ENCODE measurements around the gene CAPSL. TPM values are rescaled to one million over a fixed set of nuclear protein-coding genes. Genes with fewer than 3 reads are reported as not detected.

Gene CAPSL
- total RNA-seq, 1 experiment from 2014 or later = not detected

DNA sequence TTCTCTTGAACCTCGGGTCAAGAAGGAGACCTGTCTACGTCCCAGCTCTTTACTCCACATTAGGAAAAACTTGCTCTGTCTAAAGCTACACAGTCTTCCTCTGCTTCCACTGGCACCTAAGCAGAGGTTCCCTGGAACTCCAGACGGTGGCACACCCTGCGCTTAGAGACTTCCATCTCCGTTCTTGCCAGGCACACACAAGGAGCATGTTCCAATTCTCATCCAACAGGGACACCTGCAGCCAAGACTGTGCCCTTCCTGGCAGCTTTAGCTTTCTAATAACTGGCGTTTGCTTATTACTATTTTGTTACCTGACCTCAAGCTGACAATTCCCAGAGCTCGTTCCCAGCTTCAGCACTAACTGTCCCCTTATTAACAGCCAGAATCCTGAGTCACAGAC lies 16.0 kb downstream of the CAPSL start:
- Histone ChIP-seq H3K4me2 (no peak overlapping the region), H4K20me1 (ENCODE audit: insufficient read depth) (no peaks in the 10 kb centered on the region), H2AFZ (no peak overlapping the region), H3K9me3 (ENCODE audit: insufficient read depth, low read depth) (no peaks in the 10 kb centered on the region), H3K27me3 (ENCODE audit: insufficient read depth, low read depth) (peaks cover 20% of the 10 kb centered on the region), H3K79me2 (ENCODE audit: low read depth) (no peaks in the 10 kb centered on the region), H3F3A (ENCODE audit: insufficient read depth, low read depth) (no peaks in the 10 kb centered on the region), H3K4me1 (replicated peaks; ENCODE audit: insufficient read depth) (no peaks in the 10 kb centered on the region), H3K36me3 (ENCODE audit: low read depth) (no peaks in the 10 kb centered on the region), H3K4me3 (no peak overlapping the region), H3K27ac (no peak overlapping the region), H3K9me2 (ENCODE audit: insufficient read depth) (no peaks in the 10 kb centered on the region)
- TF ChIP-seq EZH2 (IDR thresholded peaks at IDR 0.05; ENCODE audit: low read depth) = no peak
- TF ChIP-seq, protein P1, sequence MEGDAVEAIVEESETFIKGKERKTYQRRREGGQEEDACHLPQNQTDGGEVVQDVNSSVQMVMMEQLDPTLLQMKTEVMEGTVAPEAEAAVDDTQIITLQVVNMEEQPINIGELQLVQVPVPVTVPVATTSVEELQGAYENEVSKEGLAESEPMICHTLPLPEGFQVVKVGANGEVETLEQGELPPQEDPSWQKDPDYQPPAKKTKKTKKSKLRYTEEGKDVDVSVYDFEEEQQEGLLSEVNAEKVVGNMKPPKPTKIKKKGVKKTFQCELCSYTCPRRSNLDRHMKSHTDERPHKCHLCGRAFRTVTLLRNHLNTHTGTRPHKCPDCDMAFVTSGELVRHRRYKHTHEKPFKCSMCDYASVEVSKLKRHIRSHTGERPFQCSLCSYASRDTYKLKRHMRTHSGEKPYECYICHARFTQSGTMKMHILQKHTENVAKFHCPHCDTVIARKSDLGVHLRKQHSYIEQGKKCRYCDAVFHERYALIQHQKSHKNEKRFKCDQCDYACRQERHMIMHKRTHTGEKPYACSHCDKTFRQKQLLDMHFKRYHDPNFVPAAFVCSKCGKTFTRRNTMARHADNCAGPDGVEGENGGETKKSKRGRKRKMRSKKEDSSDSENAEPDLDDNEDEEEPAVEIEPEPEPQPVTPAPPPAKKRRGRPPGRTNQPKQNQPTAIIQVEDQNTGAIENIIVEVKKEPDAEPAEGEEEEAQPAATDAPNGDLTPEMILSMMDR (conservative IDR thresholded peaks at IDR 0.05) = peak; percentile 40; the same call in 1 of the 2 replicates
- DNase-seq = peak in 1 of 2 experiments; percentile 54
- intact Hi-C loops (cut with micrococcal nuclease; ENCODE audit: unreplicated experiment) = loop anchor here (10.0 kb wide), 2 partner anchors 388 to 1008 kb away; partner anchors contain the start of genes BRIX1 and RAD1
- ChIA-PET POLR2A (ENCODE audit: unreplicated experiment) (no interaction called here), CTCF (interaction anchor here (0.6 kb wide), 1 partner anchor 111 kb away, joined by 3 read pairs; no protein-coding TSS in a partner anchor)
- no TSS peak for BruUV-seq (replicated peaks)

DNA sequence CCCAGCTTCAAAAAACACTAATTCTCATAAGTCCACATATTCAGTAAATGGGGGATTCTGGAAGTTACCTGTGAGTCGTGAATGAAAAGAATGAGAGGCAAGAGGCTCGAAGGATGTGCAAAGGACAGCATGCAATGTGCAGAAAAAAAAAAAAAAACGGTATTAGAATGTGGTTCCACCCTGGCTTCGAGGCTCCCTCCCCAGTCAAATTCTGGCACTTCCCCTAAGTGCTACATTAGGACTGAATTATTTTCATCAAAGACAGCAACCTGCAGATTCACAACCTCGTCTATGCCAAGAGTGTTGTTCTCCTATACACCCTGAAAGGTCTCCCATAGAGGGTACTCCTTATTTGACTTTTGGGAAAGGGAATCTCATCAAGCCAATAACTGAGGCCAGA lies 16.5 kb downstream of the CAPSL start:
- Histone ChIP-seq H3K9me3 (ENCODE audit: insufficient read depth, low read depth) (no peaks in the 10 kb centered on the region), H3K27ac (no peak overlapping the region), H3F3A (ENCODE audit: insufficient read depth, low read depth) (no peaks in the 10 kb centered on the region), H3K27me3 (ENCODE audit: insufficient read depth, low read depth) (peaks cover 15% of the 10 kb centered on the region), H4K20me1 (ENCODE audit: insufficient read depth) (no peaks in the 10 kb centered on the region), H3K4me2 (no peak overlapping the region), H3K4me3 (no peak overlapping the region), H3K9me2 (ENCODE audit: insufficient read depth) (no peaks in the 10 kb centered on the region), H3K36me3 (ENCODE audit: low read depth) (no peaks in the 10 kb centered on the region), H3K79me2 (ENCODE audit: low read depth) (no peaks in the 10 kb centered on the region), H3K4me1 (replicated peaks; ENCODE audit: insufficient read depth) (no peaks in the 10 kb centered on the region), H2AFZ (no peak overlapping the region)
- DNase-seq = no peak
- intact Hi-C loops (cut with micrococcal nuclease; ENCODE audit: unreplicated experiment) = loop anchor here (1.0 to 10.0 kb wide), 3 partner anchors 271 to 1007 kb away; partner anchors contain the start of genes BRIX1 and RAD1
- no peak for TF ChIP-seq EZH2 (IDR thresholded peaks at IDR 0.05; ENCODE audit: low read depth)
- TF ChIP-seq, protein P1 (conservative IDR thresholded peaks at IDR 0.05) = no peak
- no TSS peak for BruUV-seq (replicated peaks)
- ChIA-PET CTCF (no interaction called here), POLR2A (ENCODE audit: unreplicated experiment) (no interaction called here)

DNA sequence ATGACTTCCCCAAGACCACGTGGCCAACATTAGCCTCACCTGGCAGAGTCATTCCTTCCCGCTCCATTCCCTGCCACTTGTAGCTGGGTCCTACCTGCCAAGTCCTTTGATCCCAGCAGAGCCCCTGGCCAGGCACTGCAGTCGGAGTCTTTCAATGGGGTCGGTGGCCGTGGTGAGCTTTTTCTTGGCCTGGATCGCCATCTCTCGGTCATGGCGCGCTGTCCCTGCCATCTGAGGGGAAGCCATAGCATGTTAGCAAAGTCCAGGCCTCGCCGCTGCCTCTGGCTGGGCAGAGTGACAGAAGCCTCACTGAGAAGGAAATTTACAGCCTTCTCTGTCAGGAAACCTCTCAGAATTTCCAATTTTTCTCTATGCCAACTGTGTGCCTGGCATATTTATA lies 17.5 kb downstream of the CAPSL start:
- no peaks in the 10 kb centered on the region for H3K9me3 ChIP-seq (ENCODE audit: insufficient read depth, low read depth)
- no peak overlapping the region for H2AFZ ChIP-seq
- TF ChIP-seq, protein P1 (conservative IDR thresholded peaks at IDR 0.05) = no peak
- no peak for TF ChIP-seq EZH2 (IDR thresholded peaks at IDR 0.05; ENCODE audit: low read depth)
- no TSS peak for BruUV-seq (replicated peaks)
- no peaks in the 10 kb centered on the region for H3K79me2 ChIP-seq (ENCODE audit: low read depth)
- H3K4me1 ChIP-seq (replicated peaks; ENCODE audit: insufficient read depth) = no peaks in the 10 kb centered on the region
- no peak overlapping the region for H3K4me3 ChIP-seq
- H3F3A ChIP-seq (ENCODE audit: insufficient read depth, low read depth) = no peaks in the 10 kb centered on the region
- no peak overlapping the region for H3K4me2 ChIP-seq
- no peaks in the 10 kb centered on the region for H3K36me3 ChIP-seq (ENCODE audit: low read depth)
- DNase-seq = no peak
- H3K9me2 ChIP-seq (ENCODE audit: insufficient read depth) = no peaks in the 10 kb centered on the region
- intact Hi-C loops (cut with micrococcal nuclease; ENCODE audit: unreplicated experiment) = loop anchor here (1.0 to 10.0 kb wide), 3 partner anchors 270 to 1006 kb away; partner anchors contain the start of genes BRIX1 and RAD1
- peaks cover 12% of the 10 kb centered on the region; the same call in 1 of the 2 replicates for H3K27me3 ChIP-seq (ENCODE audit: insufficient read depth, low read depth)
- no peaks in the 10 kb centered on the region for H4K20me1 ChIP-seq (ENCODE audit: insufficient read depth)
- no peak overlapping the region for H3K27ac ChIP-seq
- CTCF ChIA-PET = no interaction called here
- POLR2A ChIA-PET (ENCODE audit: unreplicated experiment) = no interaction called here

Measured in PC-9 (cell line).